B cell (primary cell): ENCODE data around the gene EFCAB7. TPM values are rescaled to one million over a fixed set of nuclear protein-coding genes. Genes with fewer than 3 reads are reported as not detected.

Experiments
- ATAC-seq: fragments of 200-7000 bp; cut with Tn5 transposase; one replicate; pipeline ENCODE4 v1.10.0; 2021; ENCODE audit warnings: low read depth, mild to moderate bottlenecking, moderate number of reproducible peaks, moderate library complexity
- CTCF ChIA-PET: fragments of 350-600 bp; sonication (Branson Sonifier 250); formaldehyde crosslinking; loops from one replicate; lab custom pipeline; 2021; ENCODE audit warnings: antibody characterized with exemption, inconsistent platforms; lab: Charles Lee
- POLR2A ChIA-PET: fragments of 350-600 bp; sonication (Branson Sonifier 250); formaldehyde crosslinking; loops from one replicate; lab custom pipeline; 2021; ENCODE audit warnings: antibody characterized with exemption; lab: Charles Lee
- DNase-seq: peaks from one replicate; pipeline ENCODE4 v3.0.0; 2013
- H2AFZ ChIP-seq: 2 replicates; pipeline ENCODE4 v1.6.1; 2012; ENCODE audit warnings: mild to moderate bottlenecking, low read depth, low read length; ENCODE audit not compliant: insufficient read depth, poor library complexity, severe bottlenecking
- H3K27ac ChIP-seq, 2 donors: 1 replicate in 1 of 2; 2 replicates in 1 of 2; pipeline ENCODE4 v1.5.1; 2012 to 2013; ENCODE audit warnings: low read length in 2 of 2, mild to moderate bottlenecking in 2 of 2, moderate library complexity in 1 of 2
- H3K27me3 ChIP-seq, 4 experiments: fragments of 200-600 bp in 1 of 4; sonication (generic) in 1 of 4; replicated peaks in 1 of 4; 1 replicate in 2 of 4; 2 replicates in 2 of 4; pipeline versions ENCODE4 v1.6.1 to v1.7.0; 2013 to 2016; ENCODE audit warnings: low read length in 3 of 4, mild to moderate bottlenecking in 2 of 4, mixed read lengths in 1 of 4, moderate library complexity in 1 of 4; ENCODE audit not compliant: insufficient read depth in 4 of 4, control insufficient read depth in 3 of 4; ENCODE audit errors: control extremely low read depth in 1 of 4
- H3K36me3 ChIP-seq, 2 experiments: replicated peaks in 1 of 2; 1 replicate in 1 of 2; 2 replicates in 1 of 2; pipeline versions ENCODE4 v1.6.1 to v1.7.1; 2013; ENCODE audit warnings: low read length in 1 of 2; ENCODE audit not compliant: insufficient read depth in 2 of 2, control insufficient read depth in 1 of 2; ENCODE audit errors: control extremely low read depth in 1 of 2, extremely low read depth in 1 of 2
- H3K4me1 ChIP-seq, 2 donors: fragments of 200-600 bp in 1 of 2; sonication (generic) in 1 of 2; 1 replicate in 1 of 2; 2 replicates in 1 of 2; pipeline versions ENCODE4 v1.5.1 to v1.6.1; 2013 to 2017; ENCODE audit warnings: low read length in 2 of 2; ENCODE audit not compliant: control insufficient read depth in 2 of 2, insufficient read depth in 2 of 2
- H3K4me2 ChIP-seq: replicated peaks from 2 replicates; pipeline ENCODE3; 2012; ENCODE audit warnings: mild to moderate bottlenecking, low read depth, low read length; ENCODE audit not compliant: poor library complexity, severe bottlenecking
- H3K4me3 ChIP-seq, 5 experiments: fragments of 200-600 bp in 1 of 5; sonication (generic) in 1 of 5; 1 replicate in 3 of 5; 2 replicates in 2 of 5; pipeline versions ENCODE4 v1.5.1 to v1.7.0; 2011 to 2016; ENCODE audit warnings: low read length in 4 of 5, mild to moderate bottlenecking in 4 of 5, low read depth in 2 of 5, control low read depth in 1 of 5, moderate library complexity in 1 of 5; ENCODE audit not compliant: insufficient read depth in 1 of 5; ENCODE audit errors: control extremely low read depth in 1 of 5, extremely low read depth in 1 of 5
- H3K79me2 ChIP-seq: fragments of 200-600 bp; sonication (generic); one replicate; pipeline ENCODE4 v1.6.0; 2016; ENCODE audit warnings: low read length; ENCODE audit not compliant: control insufficient read depth, insufficient read depth
- H3K9ac ChIP-seq: fragments of 200-600 bp; sonication (generic); 2 replicates; pipeline ENCODE4 v1.6.1; 2017; ENCODE audit warnings: mild to moderate bottlenecking, low read length, moderate library complexity
- H3K9me3 ChIP-seq, 3 donors: one replicate each; pipeline versions ENCODE4 v1.6.1 to v1.7.1; 2013; ENCODE audit warnings: low read length in 2 of 3; ENCODE audit not compliant: control insufficient read depth in 2 of 3, insufficient read depth in 1 of 3; ENCODE audit errors: control extremely low read depth in 1 of 3
- H4K20me1 ChIP-seq: 2 replicates; pipeline ENCODE4 v1.6.0; 2012; ENCODE audit warnings: mild to moderate bottlenecking, low read length; ENCODE audit not compliant: insufficient read depth, control insufficient read depth, poor library complexity, severe bottlenecking
- H3K27ac Mint-ChIP-seq: one replicate; pipeline ENCODE4 v1.8.0; 2021; ENCODE audit warnings: mixed read lengths
- H3K27me3 Mint-ChIP-seq: one replicate; pipeline ENCODE4 v1.8.0; 2021; ENCODE audit warnings: mixed read lengths
- H3K4me1 Mint-ChIP-seq: one replicate; pipeline ENCODE4 v1.8.0; 2021; ENCODE audit warnings: mixed read lengths
- H3K4me3 Mint-ChIP-seq: one replicate; pipeline ENCODE4 v1.8.0; 2021; ENCODE audit warnings: mixed read lengths
- H3K9me3 Mint-ChIP-seq: one replicate; pipeline ENCODE4 v1.8.0; 2022; ENCODE audit warnings: mixed read lengths; ENCODE audit not compliant: insufficient read depth
- EZH2 ChIP-seq: IDR thresholded peaks from 2 replicates; pipeline ENCODE4 v1.6.1; 2012; ENCODE audit warnings: borderline replicate concordance, low read depth, mild to moderate bottlenecking, moderate library complexity, low read length; ENCODE audit not compliant: insufficient read depth, poor library complexity, severe bottlenecking
- WGBS: methylation state at CpG from one replicate; pipeline ENCODE4 v1.1.5; 2013; ENCODE audit warnings: missing lambda C conversion rate; ENCODE audit not compliant: insufficient coverage; 5-methylcytosine and 5-hydroxymethylcytosine counted together
- intact Hi-C: fragments of 100-400 bp; cut with micrococcal nuclease; formaldehyde crosslinking; loops from one replicate; pipeline ENCODE4 v1.10.0; 2022
- polyA plus RNA-seq: library from polyadenylated mRNA; depleted of rRNA; stranded (reverse); fragments of >200 nt; gene quantifications from 2 replicates; pipeline ENCODE4 v1.2.3, GENCODE V29; 2012
- total RNA-seq, 2 donors: library from RNA; stranded (reverse); fragments of 120-200 nt in 1 of 2; gene quantifications; 1 replicate in 1 of 2; 2 replicates in 1 of 2; pipeline versions ENCODE4 v1.2.3 to v1.2.4, GENCODE V29; 2013 to 2022
- TF ChIP-seq, protein P1 (sequence below): fragments of 200-600 bp; IDR thresholded peaks from one replicate; pipeline ENCODE4 v1.8.0; 2022; ENCODE audit warnings: antibody characterized with exemption, mild to moderate bottlenecking

Gene EFCAB7
- total and polyA plus RNA-seq, 2 donors (not counting 1 experiment from before 2014, with no cell fraction given), result 3.6 to 11.2 TPM

DNA sequence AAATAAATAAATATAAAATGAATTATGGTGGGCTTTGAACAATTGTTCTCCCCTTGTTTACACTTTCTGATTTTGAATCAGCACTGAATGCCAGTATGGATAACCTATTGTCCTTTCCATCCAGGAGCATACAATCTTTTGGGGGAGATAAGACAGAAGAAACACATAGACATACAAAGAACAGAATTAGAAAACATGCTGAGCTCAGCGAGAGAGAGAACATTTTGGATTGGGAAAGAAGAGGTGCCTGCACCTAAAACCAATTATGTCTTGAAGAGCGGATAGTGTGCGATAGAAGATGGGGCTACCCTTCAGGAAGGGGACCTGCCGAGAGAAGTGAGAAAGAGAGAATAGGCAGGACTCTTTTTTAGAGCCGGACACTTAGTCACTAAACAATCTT lies 76.5 kb downstream of the EFCAB7 start:
- Histone ChIP-seq H3K36me3 (no peaks in the 10 kb centered on the region), H2AFZ (no peak overlapping the region), H3K9ac (no peak overlapping the region), H3K4me3 (no peak overlapping the region), H3K4me2 (no peak overlapping the region), H4K20me1 (no peaks in the 10 kb centered on the region), H3K9me3 (no peaks in the 10 kb centered on the region), H3K27ac (no peak overlapping the region), H3K27me3 (no peaks in the 10 kb centered on the region), H3K4me1 (no peaks in the 10 kb centered on the region), H3K79me2 (peaks cover 3% of the 10 kb centered on the region)
- POLR2A ChIA-PET, result no interaction called here
- DNase-seq (no peak), ATAC-seq (no peak)
- no peak overlapping the region for H3K27ac Mint-ChIP-seq
- H3K4me1 Mint-ChIP-seq, result peaks cover 3% of the 10 kb centered on the region
- TF ChIP-seq EZH2, result no peak
- TF ChIP-seq, protein P1, sequence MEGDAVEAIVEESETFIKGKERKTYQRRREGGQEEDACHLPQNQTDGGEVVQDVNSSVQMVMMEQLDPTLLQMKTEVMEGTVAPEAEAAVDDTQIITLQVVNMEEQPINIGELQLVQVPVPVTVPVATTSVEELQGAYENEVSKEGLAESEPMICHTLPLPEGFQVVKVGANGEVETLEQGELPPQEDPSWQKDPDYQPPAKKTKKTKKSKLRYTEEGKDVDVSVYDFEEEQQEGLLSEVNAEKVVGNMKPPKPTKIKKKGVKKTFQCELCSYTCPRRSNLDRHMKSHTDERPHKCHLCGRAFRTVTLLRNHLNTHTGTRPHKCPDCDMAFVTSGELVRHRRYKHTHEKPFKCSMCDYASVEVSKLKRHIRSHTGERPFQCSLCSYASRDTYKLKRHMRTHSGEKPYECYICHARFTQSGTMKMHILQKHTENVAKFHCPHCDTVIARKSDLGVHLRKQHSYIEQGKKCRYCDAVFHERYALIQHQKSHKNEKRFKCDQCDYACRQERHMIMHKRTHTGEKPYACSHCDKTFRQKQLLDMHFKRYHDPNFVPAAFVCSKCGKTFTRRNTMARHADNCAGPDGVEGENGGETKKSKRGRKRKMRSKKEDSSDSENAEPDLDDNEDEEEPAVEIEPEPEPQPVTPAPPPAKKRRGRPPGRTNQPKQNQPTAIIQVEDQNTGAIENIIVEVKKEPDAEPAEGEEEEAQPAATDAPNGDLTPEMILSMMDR, result no peak
- intact Hi-C loops, result loop anchor here (10.0 kb wide), 2 partner anchors 295 to 1465 kb away; no protein-coding TSS in a partner anchor
- H3K9me3 Mint-ChIP-seq, result no peaks in the 10 kb centered on the region
- WGBS, result 96% methylated on average over 3 of the region's 5 CpGs
- CTCF ChIA-PET, result no interaction called here
- H3K27me3 Mint-ChIP-seq, result no peaks in the 10 kb centered on the region
- no peak overlapping the region for H3K4me3 Mint-ChIP-seq

DNA sequence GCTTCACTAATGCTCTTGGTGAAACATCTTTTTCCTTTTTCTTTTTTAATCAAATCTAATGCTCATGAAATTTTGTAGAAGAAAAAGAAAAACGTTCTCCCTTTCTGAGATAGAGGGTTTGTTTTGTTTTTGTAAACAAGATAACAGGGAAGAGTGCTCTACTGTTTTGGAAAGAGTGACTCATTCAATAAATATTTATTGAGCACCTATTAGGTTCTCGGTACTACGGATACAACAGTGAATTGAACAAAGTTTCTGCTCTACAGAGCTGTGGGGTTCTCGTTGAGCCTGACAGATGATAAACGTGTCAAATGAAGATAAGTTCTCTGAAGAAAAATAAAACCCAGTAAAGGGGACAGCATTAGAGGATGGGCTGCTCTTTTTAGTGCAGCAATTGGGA lies 76.9 kb downstream of the EFCAB7 start:
- ATAC-seq (no peak), DNase-seq (no peak)
- Histone ChIP-seq H3K27ac (no peak overlapping the region), H3K4me3 (no peak overlapping the region), H3K27me3 (no peaks in the 10 kb centered on the region), H3K79me2 (peaks cover 3% of the 10 kb centered on the region), H3K4me1 (no peaks in the 10 kb centered on the region), H3K9me3 (no peaks in the 10 kb centered on the region), H3K36me3 (no peaks in the 10 kb centered on the region), H2AFZ (no peak overlapping the region), H3K4me2 (no peak overlapping the region), H4K20me1 (no peaks in the 10 kb centered on the region), H3K9ac (no peak overlapping the region)
- Mint-ChIP-seq H3K9me3 (no peaks in the 10 kb centered on the region), H3K27ac (no peak overlapping the region), H3K4me1 (peaks cover 3% of the 10 kb centered on the region), H3K27me3 (no peaks in the 10 kb centered on the region), H3K4me3 (no peak overlapping the region)
- ChIA-PET POLR2A (no interaction called here), CTCF (no interaction called here)
- TF ChIP-seq, protein P1, result no peak
- no peak for TF ChIP-seq EZH2
- intact Hi-C loops, result no loop called here
- WGBS, result 100% methylated on average over 3 of the region's 5 CpGs
